Ishikawa (cell line): Measurements from ENCODE around the gene BACH2.

Experiments used
- CEBPB ChIP-seq: IDR thresholded peaks from 2 replicates; pipeline ENCODE4 v1.6.1; 2012
- CREB1 ChIP-seq: IDR thresholded peaks from 2 replicates; pipeline ENCODE4 v1.6.1; 2012; ENCODE audit warnings: low read depth
- EP300 ChIP-seq: IDR thresholded peaks from 2 replicates; pipeline ENCODE4 v1.6.1; 2012; ENCODE audit warnings: borderline replicate concordance
- FOXM1 ChIP-seq: IDR thresholded peaks from 2 replicates; pipeline ENCODE4 v1.6.1; 2012; ENCODE audit warnings: low read depth, borderline replicate concordance
- RAD21 ChIP-seq: IDR thresholded peaks from 2 replicates; pipeline ENCODE4 v1.6.1; 2012; ENCODE audit warnings: low read depth
- YY1 ChIP-seq: IDR thresholded peaks from 2 replicates; pipeline ENCODE4 v1.6.1; 2012; ENCODE audit warnings: low read depth
- TF ChIP-seq, protein P1 (sequence below): IDR thresholded peaks from 2 replicates; pipeline ENCODE4 v1.6.1; 2012; ENCODE audit warnings: low read depth, mild to moderate bottlenecking
- TF ChIP-seq, protein P2 (sequence below): IDR thresholded peaks from 2 replicates; pipeline ENCODE4 v1.6.1; 2012

DNA sequence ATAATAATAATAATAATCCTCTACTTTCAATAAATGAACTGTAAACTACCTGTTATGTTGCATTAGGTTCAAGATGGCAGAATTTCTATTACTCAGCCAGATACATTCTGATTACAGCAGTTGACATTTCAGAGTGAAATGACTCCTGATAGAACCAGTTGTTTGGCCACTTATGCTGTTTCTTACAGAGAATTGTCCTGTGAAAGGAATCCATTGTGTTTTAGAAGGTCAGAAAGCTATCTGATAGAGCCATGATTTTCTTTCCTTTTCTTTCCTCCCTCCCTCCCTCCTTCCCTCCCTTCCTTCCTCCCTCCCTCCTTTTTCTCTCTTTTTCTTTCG, 385.8 kb downstream of the BACH2 start:
- TF ChIP-seq EP300 (no peak), FOXM1 (no peak), CREB1 (no peak), YY1 (no peak), RAD21 (no peak), CEBPB (no peak)
- TF ChIP-seq, protein P1, sequence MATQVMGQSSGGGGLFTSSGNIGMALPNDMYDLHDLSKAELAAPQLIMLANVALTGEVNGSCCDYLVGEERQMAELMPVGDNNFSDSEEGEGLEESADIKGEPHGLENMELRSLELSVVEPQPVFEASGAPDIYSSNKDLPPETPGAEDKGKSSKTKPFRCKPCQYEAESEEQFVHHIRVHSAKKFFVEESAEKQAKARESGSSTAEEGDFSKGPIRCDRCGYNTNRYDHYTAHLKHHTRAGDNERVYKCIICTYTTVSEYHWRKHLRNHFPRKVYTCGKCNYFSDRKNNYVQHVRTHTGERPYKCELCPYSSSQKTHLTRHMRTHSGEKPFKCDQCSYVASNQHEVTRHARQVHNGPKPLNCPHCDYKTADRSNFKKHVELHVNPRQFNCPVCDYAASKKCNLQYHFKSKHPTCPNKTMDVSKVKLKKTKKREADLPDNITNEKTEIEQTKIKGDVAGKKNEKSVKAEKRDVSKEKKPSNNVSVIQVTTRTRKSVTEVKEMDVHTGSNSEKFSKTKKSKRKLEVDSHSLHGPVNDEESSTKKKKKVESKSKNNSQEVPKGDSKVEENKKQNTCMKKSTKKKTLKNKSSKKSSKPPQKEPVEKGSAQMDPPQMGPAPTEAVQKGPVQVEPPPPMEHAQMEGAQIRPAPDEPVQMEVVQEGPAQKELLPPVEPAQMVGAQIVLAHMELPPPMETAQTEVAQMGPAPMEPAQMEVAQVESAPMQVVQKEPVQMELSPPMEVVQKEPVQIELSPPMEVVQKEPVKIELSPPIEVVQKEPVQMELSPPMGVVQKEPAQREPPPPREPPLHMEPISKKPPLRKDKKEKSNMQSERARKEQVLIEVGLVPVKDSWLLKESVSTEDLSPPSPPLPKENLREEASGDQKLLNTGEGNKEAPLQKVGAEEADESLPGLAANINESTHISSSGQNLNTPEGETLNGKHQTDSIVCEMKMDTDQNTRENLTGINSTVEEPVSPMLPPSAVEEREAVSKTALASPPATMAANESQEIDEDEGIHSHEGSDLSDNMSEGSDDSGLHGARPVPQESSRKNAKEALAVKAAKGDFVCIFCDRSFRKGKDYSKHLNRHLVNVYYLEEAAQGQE: no peak
- TF ChIP-seq, protein P2, sequence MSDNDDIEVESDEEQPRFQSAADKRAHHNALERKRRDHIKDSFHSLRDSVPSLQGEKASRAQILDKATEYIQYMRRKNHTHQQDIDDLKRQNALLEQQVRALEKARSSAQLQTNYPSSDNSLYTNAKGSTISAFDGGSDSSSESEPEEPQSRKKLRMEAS: no peak
